Measurements from ENCODE around the gene SKIL. TPM values are rescaled to one million over a fixed set of nuclear protein-coding genes. Genes with fewer than 3 reads are reported as not detected.

The SKIL gene
- total and polyA plus RNA-seq, 7 donors: 7.3 to 46.6 (median 30.1) TPM

DNA sequence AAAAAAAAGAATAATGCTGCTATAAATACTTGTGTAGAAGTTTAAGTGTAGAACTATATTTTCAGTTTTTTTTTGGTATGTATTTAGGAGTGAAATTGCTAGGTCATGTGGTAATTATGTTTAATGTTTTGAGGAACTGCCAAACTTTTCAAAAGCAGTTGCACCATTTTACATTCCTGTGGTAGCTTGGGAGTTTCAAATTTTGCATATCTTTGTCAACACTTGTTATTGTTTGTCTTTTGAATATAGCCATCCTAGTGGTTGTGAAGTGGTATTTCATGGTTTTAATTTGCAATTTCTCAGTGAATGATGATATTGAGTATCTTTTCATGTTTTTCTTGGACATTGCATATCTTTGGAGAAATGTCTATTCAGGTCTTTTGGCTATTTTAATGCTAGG is 30.4 kb downstream of the SKIL start:
- H3K36me3 ChIP-seq (ENCODE audit: insufficient read depth in 1 of 2, low read depth in 1 of 2): peaks cover 9 to 91% of the 10 kb centered on the region in 2 donors
- peaks cover 3% of the 10 kb centered on the region for H3K4me1 ChIP-seq
- intact Hi-C loops (cut with DNase I): no loop called here
- TF ChIP-seq, protein P1, sequence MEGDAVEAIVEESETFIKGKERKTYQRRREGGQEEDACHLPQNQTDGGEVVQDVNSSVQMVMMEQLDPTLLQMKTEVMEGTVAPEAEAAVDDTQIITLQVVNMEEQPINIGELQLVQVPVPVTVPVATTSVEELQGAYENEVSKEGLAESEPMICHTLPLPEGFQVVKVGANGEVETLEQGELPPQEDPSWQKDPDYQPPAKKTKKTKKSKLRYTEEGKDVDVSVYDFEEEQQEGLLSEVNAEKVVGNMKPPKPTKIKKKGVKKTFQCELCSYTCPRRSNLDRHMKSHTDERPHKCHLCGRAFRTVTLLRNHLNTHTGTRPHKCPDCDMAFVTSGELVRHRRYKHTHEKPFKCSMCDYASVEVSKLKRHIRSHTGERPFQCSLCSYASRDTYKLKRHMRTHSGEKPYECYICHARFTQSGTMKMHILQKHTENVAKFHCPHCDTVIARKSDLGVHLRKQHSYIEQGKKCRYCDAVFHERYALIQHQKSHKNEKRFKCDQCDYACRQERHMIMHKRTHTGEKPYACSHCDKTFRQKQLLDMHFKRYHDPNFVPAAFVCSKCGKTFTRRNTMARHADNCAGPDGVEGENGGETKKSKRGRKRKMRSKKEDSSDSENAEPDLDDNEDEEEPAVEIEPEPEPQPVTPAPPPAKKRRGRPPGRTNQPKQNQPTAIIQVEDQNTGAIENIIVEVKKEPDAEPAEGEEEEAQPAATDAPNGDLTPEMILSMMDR (IDR thresholded peaks at IDR 0.05): no peak
- no peak for ATAC-seq
- H3K9me3 ChIP-seq: peaks cover 8% of the 10 kb centered on the region
- no peak overlapping the region for H3K4me3 ChIP-seq
- H3K27ac ChIP-seq: no peak overlapping the region
- no peak for DNase-seq
- no peaks in the 10 kb centered on the region for H3K27me3 ChIP-seq (ENCODE audit: insufficient read depth in 3 of 3, low read length in 2 of 3)

DNA sequence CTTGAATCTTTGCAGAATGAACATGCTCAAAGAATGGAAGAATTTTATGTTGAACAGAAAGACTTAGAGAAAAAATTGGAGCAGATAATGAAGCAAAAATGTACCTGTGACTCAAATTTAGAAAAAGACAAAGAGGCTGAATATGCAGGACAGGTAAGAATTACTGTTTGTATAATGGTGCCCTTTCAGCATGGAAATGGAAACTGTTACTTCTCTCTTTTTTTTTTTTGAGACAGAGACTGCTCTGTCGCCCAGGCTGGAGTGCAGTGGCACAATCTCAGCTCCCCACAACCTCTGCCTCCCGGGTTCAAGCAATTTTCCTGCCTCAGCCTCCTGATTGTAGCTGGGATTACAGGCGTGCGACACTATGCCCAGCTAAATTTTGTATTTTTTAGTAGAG is 33.6 kb downstream of the SKIL start:
- no peak for DNase-seq
- Histone ChIP-seq H3K4me1 (no peaks in the 10 kb centered on the region), H3K9me3 (peaks cover 8% of the 10 kb centered on the region), H3K27me3 (ENCODE audit: insufficient read depth in 3 of 3, low read length in 2 of 3) (no peaks in the 10 kb centered on the region), H3K36me3 (ENCODE audit: insufficient read depth in 1 of 2, low read depth in 1 of 2) (peaks cover 7 to 70% of the 10 kb centered on the region in 2 donors), H3K27ac (no peak overlapping the region), H3K4me3 (no peak overlapping the region)
- no peak for ATAC-seq
- intact Hi-C loops (cut with DNase I): no loop called here
- 91 to 98% (median 97%) methylated on average over 4 of the region's 4 CpGs for WGBS, 3 donors
- TF ChIP-seq, protein P1 (IDR thresholded peaks at IDR 0.05): no peak

- DNase-seq (no peak), ATAC-seq (peak in 1 of 4 donors; percentile 14)
- no peak overlapping the region for H3K27ac ChIP-seq
- H3K27me3 ChIP-seq (ENCODE audit: insufficient read depth in 3 of 3, low read length in 2 of 3): no peaks in the 10 kb centered on the region
- H3K36me3 ChIP-seq (ENCODE audit: insufficient read depth in 1 of 2, low read depth in 1 of 2): peaks cover 0 to 20% of the 10 kb centered on the region in 2 donors
- H3K9me3 ChIP-seq: no peaks in the 10 kb centered on the region
- intact Hi-C loops (cut with DNase I): loop anchor here in 1 of 2 donors (2.0 kb wide), 1 partner anchor 51 kb away; no protein-coding TSS in a partner anchor
- WGBS, 3 donors: 84 to 87% (median 85%) methylated on average over 6 of the region's 6 CpGs
- TF ChIP-seq, protein P1 (IDR thresholded peaks at IDR 0.05): no peak
- no peak overlapping the region for H3K4me3 ChIP-seq
- H3K4me1 ChIP-seq: no peaks in the 10 kb centered on the region
These were observed 40.2 kb downstream of the SKIL start for GRCh38 chr3:170397685-170398084.

- intact Hi-C loops (cut with DNase I): no loop called here
- ATAC-seq (no peak), DNase-seq (no peak)
- no peaks in the 10 kb centered on the region for H3K36me3 ChIP-seq (ENCODE audit: insufficient read depth in 1 of 2, low read depth in 1 of 2)
- H3K27ac ChIP-seq: no peak overlapping the region
- H3K27me3 ChIP-seq (ENCODE audit: insufficient read depth in 3 of 3, low read length in 2 of 3): no peaks in the 10 kb centered on the region
- no peak overlapping the region for H3K4me3 ChIP-seq
- no peaks in the 10 kb centered on the region for H3K4me1 ChIP-seq
- no peaks in the 10 kb centered on the region for H3K9me3 ChIP-seq
- TF ChIP-seq, protein P1 (IDR thresholded peaks at IDR 0.05): no peak
These were observed 47.6 kb downstream of the SKIL start for GRCh38 chr3:170405101-170405500.

- Histone ChIP-seq H3K36me3 (ENCODE audit: insufficient read depth in 1 of 2, low read depth in 1 of 2) (no peaks in the 10 kb centered on the region), H3K27me3 (ENCODE audit: insufficient read depth in 3 of 3, low read length in 2 of 3) (no peaks in the 10 kb centered on the region), H3K27ac (no peak overlapping the region), H3K9me3 (no peaks in the 10 kb centered on the region), H3K4me3 (no peak overlapping the region), H3K4me1 (no peaks in the 10 kb centered on the region)
- intact Hi-C loops (cut with DNase I): loop anchor here (2.0 to 10.0 kb wide), 4 partner anchors 98 to 404 kb away; no protein-coding TSS in a partner anchor
- no peak for DNase-seq
- WGBS, 3 donors: 53 to 62% (median 55%) methylated on average over 4 of the region's 4 CpGs
- peak in 1 of 4 donors; percentile 42 for ATAC-seq
- TF ChIP-seq, protein P1 (IDR thresholded peaks at IDR 0.05): peak; percentile 49
These were observed 53.0 kb downstream of the SKIL start for GRCh38 chr3:170410428-170411029.

Measured in psoas muscle (tissue), 8 donors.